ENCODE results near the gene SULT1C4.

The SULT1C4 gene

GRCh38 chr2:108383146-108383830, 5.5 kb downstream of the SULT1C4 start:
- DNase-seq (ENCODE audit: low read depth, low spot score), result no peak
- H3K27ac ChIP-seq, result no peak overlapping the region
- H3K4me3 ChIP-seq, result no peak overlapping the region
- TF ChIP-seq POLR2AphosphoS5 (IDR thresholded peaks at IDR 0.05; ENCODE audit: borderline replicate concordance, low read depth, low read length), result no peak
- H3K9ac ChIP-seq (ENCODE audit: insufficient read length), result no peak overlapping the region
- no peaks in the 10 kb centered on the region for H3K9me3 ChIP-seq (ENCODE audit: low read depth, low read length)
- H3K36me3 ChIP-seq (ENCODE audit: insufficient read depth, low read length), result no peaks in the 10 kb centered on the region

DNA sequence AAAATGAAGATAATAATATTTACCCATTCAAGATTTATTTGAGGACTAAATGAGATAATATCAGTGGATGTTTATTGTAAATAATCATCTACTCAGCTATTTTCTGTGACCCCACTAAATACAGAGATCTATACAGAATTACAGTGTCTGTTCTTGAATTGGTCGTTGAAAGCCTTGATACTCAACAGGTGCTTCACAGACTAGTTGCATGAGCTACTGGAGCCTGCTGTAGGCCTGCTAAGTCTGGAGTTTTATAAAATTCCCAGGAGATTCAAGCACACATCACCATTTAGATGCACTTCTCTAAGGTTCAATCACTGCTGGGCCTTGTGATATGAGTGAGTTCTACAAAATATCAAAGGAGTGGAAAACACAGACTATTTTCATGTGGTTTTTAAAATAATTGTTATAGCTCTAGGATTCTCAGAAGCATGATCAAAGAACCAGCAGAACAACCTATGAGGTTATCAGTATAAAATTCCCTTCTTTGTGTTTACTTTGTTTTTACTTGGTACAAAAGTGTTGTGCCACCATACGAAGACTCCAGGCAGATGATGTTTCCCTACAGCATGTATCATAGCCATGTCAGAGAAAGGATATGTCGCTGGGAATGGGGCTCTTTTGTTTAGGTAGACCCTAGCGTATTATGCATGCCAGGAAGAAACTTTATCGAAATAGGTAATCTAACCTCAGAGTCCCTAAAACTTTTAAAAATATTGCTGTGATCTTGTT, 7.1 kb downstream of the SULT1C4 start:
- DNase-seq (ENCODE audit: low read depth, low spot score), result no peak
- TF ChIP-seq FOXP2 (optimal IDR thresholded peaks at IDR 0.05; ENCODE audit: control extremely low read depth, extremely low read length, insufficient read depth) (no peak), EZH2 (IDR thresholded peaks at IDR 0.05) (no peak), POLR2AphosphoS5 (IDR thresholded peaks at IDR 0.05; ENCODE audit: borderline replicate concordance, low read depth, low read length) (no peak)
- H3K27ac ChIP-seq, result no peak overlapping the region
- no peaks in the 10 kb centered on the region for H3K36me3 ChIP-seq (ENCODE audit: insufficient read depth, low read length)
- no peak overlapping the region for H3K9ac ChIP-seq (ENCODE audit: insufficient read length)
- H3K4me3 ChIP-seq, result no peak overlapping the region
- H3K9me3 ChIP-seq (ENCODE audit: low read depth, low read length), result no peaks in the 10 kb centered on the region

- no peak overlapping the region for H3K4me3 ChIP-seq
- DNase-seq (ENCODE audit: low read depth, low spot score), result no peak
- TF ChIP-seq FOXP2 (optimal IDR thresholded peaks at IDR 0.05; ENCODE audit: control extremely low read depth, extremely low read length, insufficient read depth) (no peak), EZH2 (IDR thresholded peaks at IDR 0.05) (no peak), POLR2AphosphoS5 (IDR thresholded peaks at IDR 0.05; ENCODE audit: borderline replicate concordance, low read depth, low read length) (no peak)
- H3K9ac ChIP-seq (ENCODE audit: insufficient read length), result no peak overlapping the region
- no peak overlapping the region for H3K27ac ChIP-seq
- H3K36me3 ChIP-seq (ENCODE audit: insufficient read depth, low read length), result no peaks in the 10 kb centered on the region
- H3K9me3 ChIP-seq (ENCODE audit: low read depth, low read length), result no peaks in the 10 kb centered on the region
These were observed 7.8 kb downstream of the SULT1C4 start for GRCh38 chr2:108385411-108386071.

DNA sequence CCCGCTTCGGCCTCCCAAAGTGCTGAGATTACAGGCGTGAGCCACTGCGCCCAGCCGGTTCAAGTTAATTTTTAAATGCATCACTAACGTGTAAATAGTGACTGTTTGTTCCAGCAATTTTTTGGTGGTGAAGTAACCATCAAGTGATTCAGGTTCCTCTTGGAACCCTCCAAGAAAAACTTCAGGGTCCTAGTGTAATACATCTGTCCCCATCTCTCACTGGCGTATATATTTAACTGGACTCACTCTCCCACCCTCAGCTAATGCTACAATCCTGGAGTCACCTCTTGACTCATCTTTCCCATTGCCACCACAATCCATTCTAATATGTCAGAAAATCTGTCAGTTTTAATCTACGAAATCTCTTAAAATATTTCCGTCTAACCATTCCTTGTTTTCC, 10.3 kb downstream of the SULT1C4 start:
- no peak for DNase-seq (ENCODE audit: low read depth, low spot score)

DNA sequence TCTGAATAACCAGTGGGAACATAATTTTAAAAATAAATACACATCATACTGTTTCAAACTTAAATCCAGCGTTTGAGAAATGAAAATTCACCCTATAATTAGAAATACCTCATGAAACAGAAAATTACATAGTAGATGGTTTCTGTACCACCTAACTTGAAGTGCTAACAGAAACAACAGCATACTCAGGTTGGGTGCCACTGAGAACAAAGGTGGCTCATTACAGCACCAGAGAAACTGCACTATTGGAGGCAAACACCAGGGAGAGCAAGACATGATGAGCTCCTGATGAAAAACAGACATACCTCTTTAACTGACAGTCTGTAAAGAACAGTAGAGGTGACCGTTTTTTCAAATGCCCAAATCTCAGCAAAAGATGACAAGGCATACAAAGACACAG, 12.6 kb downstream of the SULT1C4 start:
- H3K9me3 ChIP-seq (ENCODE audit: low read depth, low read length), result no peaks in the 10 kb centered on the region; the same call in 1 of the 2 replicates
- no peak overlapping the region for H3K27ac ChIP-seq
- H3K4me3 ChIP-seq, result no peak overlapping the region
- TF ChIP-seq POLR2AphosphoS5 (IDR thresholded peaks at IDR 0.05; ENCODE audit: borderline replicate concordance, low read depth, low read length), result no peak
- TF ChIP-seq FOXP2 (optimal IDR thresholded peaks at IDR 0.05; ENCODE audit: control extremely low read depth, extremely low read length, insufficient read depth), result no peak
- TF ChIP-seq EZH2 (IDR thresholded peaks at IDR 0.05), result no peak
- H3K9ac ChIP-seq (ENCODE audit: insufficient read length), result no peak overlapping the region
- no peaks in the 10 kb centered on the region for H3K36me3 ChIP-seq (ENCODE audit: insufficient read depth, low read length)
- DNase-seq (ENCODE audit: low read depth, low spot score), result no peak

More for the DNA sequence above, 10.3 kb downstream of the SULT1C4 start:
- H3K36me3 ChIP-seq (ENCODE audit: insufficient read depth, low read length), result no peaks in the 10 kb centered on the region
- no peak overlapping the region for H3K9ac ChIP-seq (ENCODE audit: insufficient read length)
- H3K4me3 ChIP-seq, result no peak overlapping the region
- H3K27ac ChIP-seq, result no peak overlapping the region
- no peak for TF ChIP-seq EZH2 (IDR thresholded peaks at IDR 0.05)
- TF ChIP-seq FOXP2 (optimal IDR thresholded peaks at IDR 0.05; ENCODE audit: control extremely low read depth, extremely low read length, insufficient read depth), result no peak
- no peak for TF ChIP-seq POLR2AphosphoS5 (IDR thresholded peaks at IDR 0.05; ENCODE audit: borderline replicate concordance, low read depth, low read length)
- H3K9me3 ChIP-seq (ENCODE audit: low read depth, low read length), result no peaks in the 10 kb centered on the region; the same call in 1 of the 2 replicates

- Histone ChIP-seq H3K27ac (no peak overlapping the region), H3K9ac (ENCODE audit: insufficient read length) (no peak overlapping the region), H3K9me3 (ENCODE audit: low read depth, low read length) (no peaks in the 10 kb centered on the region; the same call in 1 of the 2 replicates), H3K36me3 (ENCODE audit: insufficient read depth, low read length) (no peaks in the 10 kb centered on the region), H3K4me3 (no peak overlapping the region)
- DNase-seq (ENCODE audit: low read depth, low spot score), result no peak
- TF ChIP-seq POLR2AphosphoS5 (IDR thresholded peaks at IDR 0.05; ENCODE audit: borderline replicate concordance, low read depth, low read length), result no peak
These were observed 14.3 kb downstream of the SULT1C4 start for GRCh38 chr2:108392029-108392428.

GRCh38 chr2:108393197-108393596, 15.4 kb downstream of the SULT1C4 start:
- H3K27ac ChIP-seq, result no peak overlapping the region
- H3K9ac ChIP-seq (ENCODE audit: insufficient read length), result no peak overlapping the region
- H3K36me3 ChIP-seq (ENCODE audit: insufficient read depth, low read length), result no peaks in the 10 kb centered on the region
- no peak overlapping the region for H3K4me3 ChIP-seq
- TF ChIP-seq EZH2 (IDR thresholded peaks at IDR 0.05), result no peak
- no peak for TF ChIP-seq FOXP2 (optimal IDR thresholded peaks at IDR 0.05; ENCODE audit: control extremely low read depth, extremely low read length, insufficient read depth)
- TF ChIP-seq POLR2AphosphoS5 (IDR thresholded peaks at IDR 0.05; ENCODE audit: borderline replicate concordance, low read depth, low read length), result no peak
- no peaks in the 10 kb centered on the region; the same call in 1 of the 2 replicates for H3K9me3 ChIP-seq (ENCODE audit: low read depth, low read length)
- no peak for DNase-seq (ENCODE audit: low read depth, low spot score)

DNA sequence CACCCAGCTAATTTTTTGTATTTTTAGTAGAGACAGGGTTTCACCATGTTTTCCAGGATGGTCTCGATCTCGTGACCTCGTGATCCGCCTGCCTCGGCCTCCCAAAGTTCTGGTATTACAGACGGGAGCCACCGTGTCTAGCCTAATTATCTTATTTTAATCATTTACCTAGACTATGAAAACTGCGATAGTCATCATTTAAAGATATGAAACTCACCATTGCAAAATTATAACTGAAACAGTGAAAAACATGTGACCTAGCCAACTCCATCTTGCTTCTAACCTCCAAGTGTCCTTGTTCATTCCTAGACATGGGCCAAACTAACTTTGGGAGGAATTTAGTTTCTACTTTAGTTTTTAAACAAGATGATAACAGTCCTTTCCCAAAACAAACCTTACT, 17.4 kb downstream of the SULT1C4 start:
- no peak for TF ChIP-seq FOXP2 (optimal IDR thresholded peaks at IDR 0.05; ENCODE audit: control extremely low read depth, extremely low read length, insufficient read depth)
- no peak for TF ChIP-seq EZH2 (IDR thresholded peaks at IDR 0.05)
- TF ChIP-seq POLR2AphosphoS5 (IDR thresholded peaks at IDR 0.05; ENCODE audit: borderline replicate concordance, low read depth, low read length), result no peak
- Histone ChIP-seq H3K36me3 (ENCODE audit: insufficient read depth, low read length) (no peaks in the 10 kb centered on the region), H3K9ac (ENCODE audit: insufficient read length) (no peak overlapping the region), H3K9me3 (ENCODE audit: low read depth, low read length) (no peaks in the 10 kb centered on the region; the same call in 1 of the 2 replicates), H3K27ac (no peak overlapping the region), H3K4me3 (no peak overlapping the region)
- DNase-seq (ENCODE audit: low read depth, low spot score), result no peak

Data from SK-N-MC (cell line).